CD4-positive, alpha-beta T cell treated with Interferon alpha-2 for 1 hour (primary cell): ENCODE results near the gene GPC5.
"Not testable (repeated sequence)": the region's sequence is repeated elsewhere in the genome, so short reads cannot be mapped to it uniquely, and the experiment has no call there.

ENCODE experiments used
- DNase-seq, 2 donors: peaks; one replicate each; pipeline ENCODE4 v3.0.0-alpha.2; 2020 to 2022

The GPC5 gene

GRCh38 chr13:92609376-92609775 lies 1211.0 kb downstream of the GPC5 start:
- no peak for DNase-seq

GRCh38 chr13:92612892-92613291 lies 1214.5 kb downstream of the GPC5 start:
- DNase-seq, result no peak

GRCh38 chr13:92613921-92614320 lies 1215.5 kb downstream of the GPC5 start:
- DNase-seq, result no peak

DNA sequence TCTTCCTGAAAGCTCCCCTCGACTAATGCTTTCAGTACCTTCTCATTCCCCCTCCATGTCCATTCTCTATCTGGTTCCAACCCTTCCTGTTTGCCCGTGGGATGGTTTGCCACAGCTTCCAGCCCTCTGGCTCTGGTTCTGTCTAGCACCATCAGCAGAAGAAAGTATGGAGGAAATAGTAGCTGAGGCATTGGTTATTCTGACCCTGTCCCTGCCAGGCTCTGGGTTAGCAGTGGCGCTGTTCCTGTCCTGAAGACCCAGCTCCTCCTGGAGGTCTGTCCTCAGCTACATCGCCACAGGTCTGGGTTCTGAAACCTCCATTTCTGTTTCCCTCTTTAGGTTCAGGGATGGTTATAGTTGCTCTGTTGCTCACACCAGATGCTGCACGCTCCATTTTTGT lies 1223.6 kb downstream of the GPC5 start:
- no peak for DNase-seq

DNA sequence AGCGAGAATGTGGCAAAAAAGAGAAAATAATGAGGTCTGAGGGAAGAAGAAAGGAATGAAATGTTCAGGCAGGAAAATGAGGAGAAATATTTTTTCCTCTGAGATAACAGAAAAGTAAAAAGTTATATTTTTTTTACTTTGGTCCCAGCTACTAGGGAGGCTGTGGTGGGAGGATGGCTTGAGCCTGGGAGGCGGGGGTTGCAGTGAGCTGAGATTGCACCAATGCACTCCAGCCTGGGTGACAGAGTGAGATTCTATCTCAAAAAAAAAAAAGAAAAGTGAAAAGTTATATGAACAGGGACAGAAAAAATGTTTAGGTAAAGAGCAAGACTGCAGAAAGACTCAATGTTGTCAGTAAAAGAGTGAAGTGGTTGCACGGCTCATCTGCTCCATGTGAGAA lies 1224.5 kb downstream of the GPC5 start:
- no peak for DNase-seq

- no peak for DNase-seq
These were observed 1227.9 kb downstream of the GPC5 start for GRCh38 chr13:92626274-92626673.

GRCh38 chr13:92640936-92641335 lies 1242.5 kb downstream of the GPC5 start:
- no peak for DNase-seq

- DNase-seq, result no peak
These were observed 1250.9 kb downstream of the GPC5 start for GRCh38 chr13:92649140-92649813.

DNA sequence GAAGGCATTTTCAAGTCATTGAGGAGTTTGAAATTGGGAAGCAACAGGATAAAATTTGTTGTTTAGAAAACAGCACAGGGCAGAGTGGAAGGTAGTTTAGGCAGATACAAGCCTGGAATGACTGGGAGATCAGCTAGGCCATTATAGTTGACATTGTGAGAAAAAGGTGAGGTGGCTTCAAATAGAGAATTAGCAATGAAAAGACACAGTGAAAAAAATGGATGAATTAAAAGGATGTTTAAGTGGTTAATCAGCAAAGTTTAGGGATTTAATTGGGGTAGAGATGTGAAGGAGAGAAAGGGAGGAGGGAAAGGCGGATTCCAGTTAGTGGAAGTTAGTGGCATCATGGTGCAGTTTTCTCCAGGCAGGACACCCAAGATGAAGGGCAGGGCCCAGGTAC lies 1257.7 kb downstream of the GPC5 start:
- DNase-seq, result no peak

GRCh38 chr13:92656648-92657047 lies 1258.2 kb downstream of the GPC5 start:
- DNase-seq, result no peak

- DNase-seq, result no peak
These were observed 1259.1 kb downstream of the GPC5 start for GRCh38 chr13:92657565-92657964.

DNA sequence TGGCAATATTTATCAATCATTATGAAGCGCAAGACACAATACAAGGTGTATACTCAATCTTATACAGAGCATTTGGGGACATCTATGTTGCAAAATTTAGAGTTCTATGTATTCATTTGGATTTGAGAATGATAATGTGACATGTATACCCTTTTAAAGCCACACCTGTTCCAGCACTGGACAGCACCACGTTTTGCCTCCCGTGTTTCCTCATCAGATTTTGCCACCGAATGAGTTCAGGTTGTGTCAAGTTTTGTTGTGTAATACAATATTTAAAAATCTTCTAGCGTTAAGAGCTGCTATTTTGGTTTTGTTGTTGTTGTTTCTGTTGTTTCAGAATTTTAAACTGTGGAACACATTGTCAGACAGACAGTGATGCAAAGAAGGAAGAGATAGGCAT lies 1259.9 kb downstream of the GPC5 start:
- DNase-seq, result no peak

- no peak for DNase-seq
These were observed 1263.0 kb downstream of the GPC5 start for GRCh38 chr13:92661406-92661805.

DNA sequence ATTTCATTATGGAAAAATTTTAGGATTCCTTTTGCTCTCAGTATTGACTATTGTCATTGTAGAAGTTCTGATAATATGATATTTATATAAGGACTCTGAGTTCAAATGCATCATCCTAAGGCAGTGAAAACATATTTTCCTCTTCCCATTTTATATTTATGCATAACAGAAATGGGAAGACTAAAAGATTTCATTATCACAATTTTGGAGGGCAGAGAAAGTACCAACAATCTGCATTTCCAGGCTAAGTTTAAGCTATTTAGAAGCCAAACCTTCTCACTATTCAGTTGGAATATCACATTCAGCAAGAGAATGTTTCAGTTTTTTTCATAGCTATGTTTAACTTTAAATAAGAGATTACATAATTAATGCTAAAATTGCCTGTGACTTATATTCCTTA lies 1269.7 kb downstream of the GPC5 start:
- DNase-seq, result no peak

GRCh38 chr13:92670096-92670495 lies 1271.7 kb downstream of the GPC5 start:
- no peak for DNase-seq

GRCh38 chr13:92671821-92672220 lies 1273.4 kb downstream of the GPC5 start:
- no peak for DNase-seq

- no peak for DNase-seq
These were observed 1277.8 kb downstream of the GPC5 start for GRCh38 chr13:92676246-92676645.

- DNase-seq, result no peak
These were observed 1279.2 kb downstream of the GPC5 start for GRCh38 chr13:92677571-92677970.

GRCh38 chr13:92679602-92680001 lies 1281.2 kb downstream of the GPC5 start:
- no peak for DNase-seq

- no peak for DNase-seq
These were observed 1282.8 kb downstream of the GPC5 start for GRCh38 chr13:92681239-92681638.

DNA sequence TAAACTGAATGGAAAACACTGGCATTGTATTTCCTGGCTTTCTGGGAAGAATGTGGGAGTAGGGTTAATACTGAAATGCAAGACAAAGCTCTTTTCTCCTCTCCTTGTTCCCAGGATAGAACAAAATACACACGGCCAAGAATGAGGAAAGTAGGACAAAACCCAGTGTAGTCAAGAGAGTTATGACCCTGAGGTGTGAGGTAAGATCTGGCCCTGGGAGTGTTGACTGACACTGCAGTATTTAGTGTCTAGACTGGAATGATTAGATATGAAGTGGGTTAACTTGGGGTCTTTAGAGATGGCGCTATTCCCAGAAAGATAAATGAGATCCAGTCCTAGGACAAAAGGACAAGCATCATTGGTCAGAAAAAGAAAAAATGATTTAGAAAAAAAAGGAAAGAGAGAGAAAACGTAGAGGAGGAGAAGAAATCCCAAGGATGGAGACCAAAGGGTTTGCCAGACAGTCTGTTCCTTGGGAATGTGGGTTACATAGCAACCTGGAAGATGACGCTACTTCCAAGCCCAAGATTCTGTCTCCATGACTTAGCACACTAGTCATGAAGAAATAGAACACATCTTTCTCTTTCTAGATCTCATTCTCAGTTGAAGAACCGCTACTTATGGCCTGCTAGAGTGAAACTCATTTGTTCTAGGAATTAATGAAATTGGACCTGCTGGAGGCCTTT lies 1284.6 kb downstream of the GPC5 start:
- no peak for DNase-seq

DNA sequence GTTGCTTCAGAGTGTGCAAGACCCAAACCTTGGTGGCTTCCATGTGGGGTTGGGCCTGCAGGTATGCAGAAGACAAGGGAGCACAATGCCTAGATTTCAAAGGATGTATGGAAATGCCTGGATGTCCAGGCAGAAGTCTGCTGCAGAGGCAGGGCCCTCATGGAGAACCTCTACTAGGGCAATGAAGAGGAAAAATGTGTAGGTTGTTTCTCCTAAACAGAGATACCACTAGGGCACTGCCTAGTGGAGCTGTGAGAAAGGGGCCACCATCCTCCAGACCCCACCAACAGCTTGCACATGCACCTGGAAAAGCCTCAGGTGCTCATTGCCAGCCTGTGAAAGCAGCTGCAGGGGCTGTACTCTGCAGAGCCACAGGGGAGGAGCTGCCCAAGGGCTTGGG lies 1295.6 kb downstream of the GPC5 start:
- no peak for DNase-seq

- not testable (repeated sequence) for DNase-seq
These were observed 1297.4 kb downstream of the GPC5 start for GRCh38 chr13:92695827-92696226.

DNA sequence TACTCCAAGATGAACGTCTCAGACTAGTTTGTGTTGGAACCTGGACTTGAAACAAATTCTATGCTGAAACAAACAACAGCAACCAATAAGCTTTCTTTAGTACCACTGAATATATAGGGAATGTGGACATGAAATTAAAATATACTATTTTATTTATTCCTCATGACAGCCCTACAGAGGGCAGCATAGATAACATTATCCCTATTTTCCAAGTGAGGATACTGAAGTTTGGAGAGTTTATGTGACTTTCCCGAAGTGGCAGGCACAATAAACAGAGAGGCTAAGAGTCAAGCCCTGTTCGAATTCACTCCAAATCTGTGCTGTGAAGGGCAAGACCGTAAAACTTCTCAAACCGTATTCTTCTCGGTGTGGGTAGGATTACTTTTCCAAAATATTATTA lies 1318.3 kb downstream of the GPC5 start:
- DNase-seq, result no peak

DNA sequence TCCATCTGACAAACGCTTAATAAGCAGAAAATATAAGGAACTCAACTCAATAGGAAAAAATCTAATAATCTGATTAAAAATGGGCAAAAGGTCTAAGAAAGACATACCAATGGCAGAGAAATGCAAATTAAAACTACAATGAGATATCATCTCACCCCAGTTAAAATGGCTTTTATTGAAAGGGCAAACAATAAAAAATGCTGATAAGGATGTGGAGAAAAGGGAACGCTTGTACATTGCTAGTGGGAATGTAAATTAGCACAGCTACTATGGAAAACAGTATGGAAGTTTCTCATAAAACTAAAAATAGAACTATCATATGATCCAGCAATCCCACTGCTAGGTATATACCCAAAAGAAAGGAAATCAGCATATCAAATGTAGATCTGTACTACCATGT lies 1319.4 kb downstream of the GPC5 start:
- DNase-seq, result no peak
